VCaP (cell line): Measurements from ENCODE around the gene INSR.

Experiments used
- H3K27ac ChIP-seq: fragments of 450-650 bp; 2 replicates; pipeline ENCODE4 v1.5.1; 2017
- CTCF ChIP-seq: fragments of 450-650 bp; conservative IDR thresholded peaks from 2 replicates; pipeline ENCODE4 v1.5.1; 2017; ENCODE audit warnings: mild to moderate bottlenecking, moderate library complexity

INSR gene

GRCh38 chr19:7246601-7247000 is 47.6 kb downstream of the INSR start:
- no peak overlapping the region for H3K27ac ChIP-seq
- no peak for TF ChIP-seq CTCF

GRCh38 chr19:7242601-7243258 is 51.5 kb downstream of the INSR start:
- no peak overlapping the region for H3K27ac ChIP-seq
- TF ChIP-seq CTCF: no peak

- no peak for TF ChIP-seq CTCF
- H3K27ac ChIP-seq: no peak overlapping the region
Measured at GRCh38 chr19:7238051-7238450, 56.2 kb downstream of the INSR start.

- no peak overlapping the region for H3K27ac ChIP-seq
- TF ChIP-seq CTCF: no peak
Measured at GRCh38 chr19:7236153-7236552, 58.1 kb downstream of the INSR start.

- no peak overlapping the region for H3K27ac ChIP-seq
- no peak for TF ChIP-seq CTCF
Measured at GRCh38 chr19:7230826-7231225, 63.4 kb downstream of the INSR start.

GRCh38 chr19:7229735-7230134 is 64.5 kb downstream of the INSR start:
- TF ChIP-seq CTCF: no peak
- H3K27ac ChIP-seq: no peak overlapping the region

GRCh38 chr19:7228935-7229541 is 65.2 kb downstream of the INSR start:
- H3K27ac ChIP-seq: no peak overlapping the region
- no peak for TF ChIP-seq CTCF
